GM23338 (cell line): ENCODE results near the gene RASSF4.

Experiments
- CREB1 ChIP-seq: fragments of 250-450 bp; sonication (Bioruptor Pico); IDR thresholded peaks from 2 replicates; pipeline ENCODE4 v1.5.0; 2020; ENCODE audit warnings: low read depth, mild to moderate bottlenecking, moderate library complexity
- EZH2 ChIP-seq: fragments of 200-600 bp; sonication (generic); IDR thresholded peaks from one replicate; pipeline ENCODE4 v1.8.0; 2017; ENCODE audit warnings: antibody characterized with exemption, mild to moderate bottlenecking, low read depth; ENCODE audit not compliant: unreplicated experiment
- EZH2phosphoT487 ChIP-seq: fragments of 200-600 bp; sonication (generic); IDR thresholded peaks from one replicate; pipeline ENCODE4 v1.8.1; 2018; ENCODE audit warnings: antibody characterized with exemption; ENCODE audit not compliant: unreplicated experiment
- POLR2AphosphoS5 ChIP-seq: IDR thresholded peaks from 2 replicates; pipeline ENCODE4 v1.6.1; 2016; ENCODE audit warnings: antibody characterized with exemption, low read depth
- TF ChIP-seq, protein P1 (sequence below), 2 experiments: fragments of 200-600 bp in 1 of 2; sonication (generic) in 1 of 2; conservative IDR thresholded peaks; 2 replicates each; pipeline versions ENCODE4 v1.5.1 to v1.6.1; 2016 to 2017; ENCODE audit warnings: antibody characterized with exemption in 2 of 2, low read depth in 2 of 2, mild to moderate bottlenecking in 2 of 2, moderate library complexity in 1 of 2

DNA sequence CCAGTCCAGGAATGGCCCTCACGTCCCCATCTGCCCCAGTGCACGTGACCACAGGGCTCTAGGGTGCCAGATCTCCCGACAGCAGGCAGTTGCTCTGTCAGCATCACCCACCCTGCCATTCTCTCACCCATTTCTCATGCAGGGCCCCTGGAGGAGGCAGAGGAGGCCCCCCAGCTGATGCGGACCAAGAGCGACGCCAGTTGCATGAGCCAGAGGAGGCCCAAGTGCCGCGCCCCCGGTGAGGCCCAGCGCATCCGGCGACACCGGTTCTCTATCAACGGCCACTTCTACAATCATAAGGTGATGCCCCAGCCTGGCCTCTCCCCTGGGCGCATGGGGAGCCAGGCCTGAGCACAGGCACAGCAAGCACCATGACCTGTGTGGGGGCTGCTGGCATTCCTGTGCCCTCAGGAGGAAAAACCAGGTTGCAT lies 25.1 kb downstream of the RASSF4 start:
- TF ChIP-seq, protein P1, sequence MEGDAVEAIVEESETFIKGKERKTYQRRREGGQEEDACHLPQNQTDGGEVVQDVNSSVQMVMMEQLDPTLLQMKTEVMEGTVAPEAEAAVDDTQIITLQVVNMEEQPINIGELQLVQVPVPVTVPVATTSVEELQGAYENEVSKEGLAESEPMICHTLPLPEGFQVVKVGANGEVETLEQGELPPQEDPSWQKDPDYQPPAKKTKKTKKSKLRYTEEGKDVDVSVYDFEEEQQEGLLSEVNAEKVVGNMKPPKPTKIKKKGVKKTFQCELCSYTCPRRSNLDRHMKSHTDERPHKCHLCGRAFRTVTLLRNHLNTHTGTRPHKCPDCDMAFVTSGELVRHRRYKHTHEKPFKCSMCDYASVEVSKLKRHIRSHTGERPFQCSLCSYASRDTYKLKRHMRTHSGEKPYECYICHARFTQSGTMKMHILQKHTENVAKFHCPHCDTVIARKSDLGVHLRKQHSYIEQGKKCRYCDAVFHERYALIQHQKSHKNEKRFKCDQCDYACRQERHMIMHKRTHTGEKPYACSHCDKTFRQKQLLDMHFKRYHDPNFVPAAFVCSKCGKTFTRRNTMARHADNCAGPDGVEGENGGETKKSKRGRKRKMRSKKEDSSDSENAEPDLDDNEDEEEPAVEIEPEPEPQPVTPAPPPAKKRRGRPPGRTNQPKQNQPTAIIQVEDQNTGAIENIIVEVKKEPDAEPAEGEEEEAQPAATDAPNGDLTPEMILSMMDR (conservative IDR thresholded peaks at IDR 0.05; ENCODE audit: low read depth in 2 of 2): no peak
- no peak for TF ChIP-seq EZH2
- TF ChIP-seq POLR2AphosphoS5: no peak
- no peak for TF ChIP-seq EZH2phosphoT487
- TF ChIP-seq CREB1: no peak
